ENCODE results near the gene C4orf33. TPM values are rescaled to one million over a fixed set of nuclear protein-coding genes. Genes with fewer than 3 reads are reported as not detected.
A peak's percentile ranks its signal among the peaks of the same experiment; 100 is the strongest.
"Not testable (repeated sequence)": the region's sequence is repeated elsewhere in the genome, so short reads cannot be mapped to it uniquely, and the experiment has no call there.

Gene C4orf33, protein sequence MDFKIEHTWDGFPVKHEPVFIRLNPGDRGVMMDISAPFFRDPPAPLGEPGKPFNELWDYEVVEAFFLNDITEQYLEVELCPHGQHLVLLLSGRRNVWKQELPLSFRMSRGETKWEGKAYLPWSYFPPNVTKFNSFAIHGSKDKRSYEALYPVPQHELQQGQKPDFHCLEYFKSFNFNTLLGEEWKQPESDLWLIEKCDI
- 10 to 100 TPM in 1 of 3 donors, 1 to 10 TPM in 2; 4.6 to 12.1 (median 5.9) TPM for polyA plus RNA-seq

DNA sequence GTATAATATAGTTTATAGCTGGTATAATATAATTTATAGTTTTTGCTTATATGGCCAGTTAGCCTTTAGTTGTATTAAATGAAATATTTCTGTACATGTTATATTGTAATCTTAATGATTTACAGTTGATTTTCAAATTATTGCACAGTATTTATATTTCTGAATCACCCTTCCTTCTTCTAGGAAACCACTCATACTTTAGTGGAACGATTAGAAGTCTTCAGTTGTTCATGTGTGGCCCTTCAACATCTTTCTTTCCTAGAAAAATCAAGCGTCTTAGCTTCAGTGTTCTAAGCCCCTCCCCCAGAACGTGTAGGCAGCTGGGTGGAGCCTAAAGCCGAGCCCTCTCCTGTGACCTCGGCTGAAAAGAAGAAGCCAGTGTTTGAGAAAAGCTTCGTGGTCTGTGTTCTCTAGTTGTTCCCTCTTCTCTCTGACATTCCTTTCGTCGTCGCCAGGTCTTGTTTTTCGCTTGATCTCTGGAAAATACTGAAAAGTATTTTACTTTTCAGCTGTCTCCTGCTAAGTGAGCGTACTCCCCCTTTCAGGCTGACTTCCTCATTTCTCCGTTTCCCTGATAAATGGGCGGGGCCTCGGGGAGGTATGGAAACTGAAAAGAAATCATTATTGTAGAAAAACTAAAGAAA lies at the start of gene C4orf33:
TSS of gene C4orf33 (plus strand) at position 342 of the 644 bp plus-strand sequence. CDS start 6,459 bp downstream, outside the sequence.
- 1 to 6% (median 2%) methylated on average over 14 of the region's 14 CpGs for WGBS, 3 donors
- peak within 1 kb of the TSS; percentile 19 for H3K27ac ChIP-seq (ENCODE audit: low read depth, low read length)

- no peak overlapping the region for H3K27ac ChIP-seq (ENCODE audit: low read depth, low read length)
Observed at GRCh38 chr4:129059028-129059427, 36.9 kb upstream of the C4orf33 start.

- WGBS, 3 donors = 99% methylated on average over 3 of the region's 3 CpGs
- no peak overlapping the region for H3K27ac ChIP-seq (ENCODE audit: low read depth, low read length)
Observed at GRCh38 chr4:129062580-129062979, 33.4 kb upstream of the C4orf33 start.

- WGBS, 3 donors = 94 to 96% (median 94%) methylated on average over 2 of the region's 2 CpGs
- no peak overlapping the region for H3K27ac ChIP-seq (ENCODE audit: low read depth, low read length)
Observed at GRCh38 chr4:129063640-129064039, 32.3 kb upstream of the C4orf33 start.

GRCh38 chr4:129064717-129065116 lies 31.2 kb upstream of the C4orf33 start:
- no peak overlapping the region for H3K27ac ChIP-seq (ENCODE audit: low read depth, low read length)

DNA sequence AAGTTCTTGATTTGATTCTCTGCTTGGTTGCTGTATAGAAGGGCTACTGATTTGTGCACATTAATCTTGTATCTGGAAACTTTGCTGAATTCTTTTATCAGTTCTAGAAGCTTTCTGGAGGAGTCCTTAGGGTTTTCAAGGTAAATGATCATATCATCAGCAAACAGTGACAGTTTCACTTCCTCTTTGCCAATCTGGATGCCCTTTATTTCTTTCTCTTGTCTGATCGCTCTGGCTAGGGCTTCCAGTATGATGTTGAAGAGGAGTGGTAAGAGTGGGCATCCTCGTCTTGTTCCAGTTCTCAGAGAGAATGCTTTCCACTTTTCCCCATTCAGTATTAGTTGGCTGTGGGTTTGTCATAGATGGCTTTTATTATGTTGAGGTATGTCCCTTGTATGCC lies 26.4 kb upstream of the C4orf33 start:
- H3K27ac ChIP-seq (ENCODE audit: low read depth, low read length) = not testable (repeated sequence)
- WGBS, 3 donors = 100% methylated on average over 2 of the region's 2 CpGs

GRCh38 chr4:129077326-129077725 lies 18.6 kb upstream of the C4orf33 start:
- H3K27ac ChIP-seq (ENCODE audit: low read depth, low read length) = no peak overlapping the region

- H3K27ac ChIP-seq (ENCODE audit: low read depth, low read length) = no peak overlapping the region
Observed at GRCh38 chr4:129080129-129080528, 15.8 kb upstream of the C4orf33 start.

DNA sequence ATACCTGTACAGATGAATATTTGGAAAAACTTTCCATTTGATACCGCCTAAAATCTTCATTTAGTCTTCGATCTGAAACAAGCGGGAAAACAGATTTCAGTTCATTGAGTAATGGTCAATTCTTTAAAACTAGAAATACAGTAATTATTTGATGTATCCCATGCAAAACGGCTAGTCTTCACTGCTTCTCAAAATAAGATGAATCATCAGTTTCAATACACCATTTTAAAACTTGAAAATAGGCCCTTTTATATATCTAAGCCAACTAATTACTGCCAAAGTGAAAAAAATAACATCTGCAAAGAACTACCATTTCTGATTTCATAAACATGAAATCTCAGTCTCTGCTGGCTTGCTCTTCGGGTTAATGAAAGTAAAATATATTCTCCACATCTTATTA lies 13.7 kb upstream of the C4orf33 start:
- whole genome bisulfite sequencing, 3 donors = 95 to 97% (median 96%) methylated on average over 5 of the region's 5 CpGs
- H3K27ac ChIP-seq (ENCODE audit: low read depth, low read length) = no peak overlapping the region

GRCh38 chr4:129085472-129085871 lies 10.5 kb upstream of the C4orf33 start:
- WGBS, 3 donors = 97 to 99% (median 99%) methylated on average over 4 of the region's 4 CpGs
- H3K27ac ChIP-seq (ENCODE audit: low read depth, low read length) = no peak overlapping the region

DNA sequence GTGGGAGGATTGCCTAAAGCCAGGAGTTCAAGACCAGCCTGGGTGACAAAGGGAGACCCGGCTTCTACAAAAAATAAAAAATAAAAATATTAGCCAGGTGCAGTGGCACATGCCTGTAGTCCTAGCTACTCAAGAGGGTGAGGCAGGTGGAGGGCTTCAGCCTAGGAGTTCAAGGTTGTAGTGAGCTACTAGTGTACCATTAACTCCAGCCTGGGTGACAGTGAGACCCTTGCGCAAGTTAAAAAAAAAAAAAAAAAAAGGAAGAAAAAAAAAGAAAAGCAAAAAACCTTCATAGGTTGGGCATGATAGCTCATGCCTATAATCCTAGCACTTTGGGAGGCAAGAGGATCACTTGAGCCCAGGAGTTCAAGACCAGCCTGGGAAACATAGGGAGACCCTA lies 8.4 kb upstream of the C4orf33 start:
- WGBS, 3 donors = 96 to 100% (median 98%) methylated on average over 2 of the region's 2 CpGs
- no peak overlapping the region for H3K27ac ChIP-seq (ENCODE audit: low read depth, low read length)

GRCh38 chr4:129092631-129093190 lies 3.2 kb upstream of the C4orf33 start:
- H3K27ac ChIP-seq (ENCODE audit: low read depth, low read length) = peak overlapping the region; percentile 93
- 0% methylated on average over 11 of the region's 11 CpGs for WGBS, 3 donors

DNA sequence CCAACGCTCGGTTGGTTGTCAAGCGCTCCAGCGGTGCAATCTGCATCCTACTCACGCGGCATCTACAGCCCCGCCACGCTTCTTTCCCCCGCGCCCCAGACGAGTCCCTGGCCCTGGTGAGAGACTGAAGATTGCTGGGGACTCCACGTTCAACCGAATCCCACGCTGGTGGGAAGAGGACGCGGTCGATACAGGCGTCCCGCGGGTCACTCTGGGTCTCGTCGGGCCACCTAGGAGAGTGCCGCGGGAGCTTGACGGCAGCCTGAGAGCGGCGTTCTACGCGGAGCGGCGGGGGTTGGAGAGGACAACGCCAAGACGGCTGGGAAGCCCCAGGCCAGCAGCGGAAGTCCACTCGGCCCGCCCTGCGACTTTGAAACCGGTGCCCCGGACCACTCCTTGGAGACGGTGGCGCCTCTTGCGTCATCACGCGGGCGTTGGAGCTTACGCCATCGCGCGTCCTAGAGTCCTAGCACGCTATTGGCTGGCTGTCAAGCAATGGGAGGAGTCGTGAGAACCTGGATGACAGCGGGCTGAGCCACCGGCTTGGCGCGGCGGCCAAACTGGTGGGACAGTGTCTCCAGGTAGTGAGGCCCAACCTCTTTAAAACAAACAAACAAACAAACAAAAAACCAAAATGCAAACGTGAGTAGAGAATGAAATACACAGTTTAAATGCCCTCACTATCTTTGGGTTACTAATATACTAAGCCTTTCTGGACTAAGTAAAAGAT lies 2.6 kb upstream of the C4orf33 start, which contains the start of gene SCLT1:
TSS of gene SCLT1 (minus strand) at position 349 of the 730 bp plus-strand sequence. CDS start 436 bp downstream, outside the sequence.
- peak within 1 kb of the TSS; percentile 93 for H3K27ac ChIP-seq (ENCODE audit: low read depth, low read length)
- 0 to 1% (median 0%) methylated on average over 57 of the region's 57 CpGs for WGBS, 3 donors

- no peak overlapping the region for H3K27ac ChIP-seq (ENCODE audit: low read depth, low read length)
- 59 to 81% (median 74%) methylated on average over 3 of the region's 3 CpGs for WGBS, 3 donors
Observed at GRCh38 chr4:129094347-129094746, 1.6 kb upstream of the C4orf33 start.

DNA sequence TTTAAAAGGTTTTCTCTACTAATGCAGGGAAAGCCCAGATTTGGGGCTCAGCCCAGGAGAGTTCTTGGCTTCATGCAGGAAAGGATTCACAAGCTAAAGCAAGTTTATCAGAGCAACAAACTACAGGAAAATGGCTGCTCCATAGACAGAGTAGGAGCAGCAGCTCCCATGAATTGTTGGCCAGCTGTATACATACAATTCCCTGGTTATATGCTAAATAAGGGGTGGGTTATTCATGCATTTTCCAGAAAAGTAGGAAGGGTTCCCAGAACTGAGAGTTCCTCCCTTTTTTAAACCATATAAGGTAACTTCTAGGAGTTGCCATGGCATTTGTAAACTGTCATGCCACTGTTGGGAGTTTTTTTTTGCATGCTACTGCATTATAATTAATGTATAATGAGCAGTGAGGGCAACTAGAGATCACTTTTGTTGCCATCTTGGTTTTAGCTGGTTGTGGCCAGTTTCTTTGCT lies 2.6 kb downstream of the C4orf33 start:
- H3K27ac ChIP-seq (ENCODE audit: low read depth, low read length) = no peak overlapping the region

- 46 to 84% (median 84%) methylated on average over 3 of the region's 3 CpGs for WGBS, 3 donors
Observed at GRCh38 chr4:129109965-129110824, 14.2 kb downstream of the C4orf33 start.

GRCh38 chr4:129110931-129111330 lies 15.0 kb downstream of the C4orf33 start:
- 78 to 89% (median 81%) methylated on average over 3 of the region's 3 CpGs for WGBS, 3 donors
- no peak overlapping the region for H3K27ac ChIP-seq (ENCODE audit: low read depth, low read length)

More at GRCh38 chr4:129109965-129110824, 14.2 kb downstream of the C4orf33 start:
- H3K27ac ChIP-seq (ENCODE audit: low read depth, low read length) = no peak overlapping the region

- H3K27ac ChIP-seq (ENCODE audit: low read depth, low read length) = no peak overlapping the region
Observed at GRCh38 chr4:129111919-129112318, 16.0 kb downstream of the C4orf33 start.
